Measurements from ENCODE around the gene FLNB.

GRCh38 chr3:58094657-58095056 lies 86.4 kb downstream of the FLNB start:
- no peak for TF ChIP-seq POLR2A (IDR thresholded peaks at IDR 0.05)
- TF ChIP-seq, protein P1, sequence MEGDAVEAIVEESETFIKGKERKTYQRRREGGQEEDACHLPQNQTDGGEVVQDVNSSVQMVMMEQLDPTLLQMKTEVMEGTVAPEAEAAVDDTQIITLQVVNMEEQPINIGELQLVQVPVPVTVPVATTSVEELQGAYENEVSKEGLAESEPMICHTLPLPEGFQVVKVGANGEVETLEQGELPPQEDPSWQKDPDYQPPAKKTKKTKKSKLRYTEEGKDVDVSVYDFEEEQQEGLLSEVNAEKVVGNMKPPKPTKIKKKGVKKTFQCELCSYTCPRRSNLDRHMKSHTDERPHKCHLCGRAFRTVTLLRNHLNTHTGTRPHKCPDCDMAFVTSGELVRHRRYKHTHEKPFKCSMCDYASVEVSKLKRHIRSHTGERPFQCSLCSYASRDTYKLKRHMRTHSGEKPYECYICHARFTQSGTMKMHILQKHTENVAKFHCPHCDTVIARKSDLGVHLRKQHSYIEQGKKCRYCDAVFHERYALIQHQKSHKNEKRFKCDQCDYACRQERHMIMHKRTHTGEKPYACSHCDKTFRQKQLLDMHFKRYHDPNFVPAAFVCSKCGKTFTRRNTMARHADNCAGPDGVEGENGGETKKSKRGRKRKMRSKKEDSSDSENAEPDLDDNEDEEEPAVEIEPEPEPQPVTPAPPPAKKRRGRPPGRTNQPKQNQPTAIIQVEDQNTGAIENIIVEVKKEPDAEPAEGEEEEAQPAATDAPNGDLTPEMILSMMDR (IDR thresholded peaks at IDR 0.05) = no peak

Measured in adrenal gland (tissue), 5 donors.